ENCODE data around the gene EEF1A2.

EEF1A2 gene

DNA sequence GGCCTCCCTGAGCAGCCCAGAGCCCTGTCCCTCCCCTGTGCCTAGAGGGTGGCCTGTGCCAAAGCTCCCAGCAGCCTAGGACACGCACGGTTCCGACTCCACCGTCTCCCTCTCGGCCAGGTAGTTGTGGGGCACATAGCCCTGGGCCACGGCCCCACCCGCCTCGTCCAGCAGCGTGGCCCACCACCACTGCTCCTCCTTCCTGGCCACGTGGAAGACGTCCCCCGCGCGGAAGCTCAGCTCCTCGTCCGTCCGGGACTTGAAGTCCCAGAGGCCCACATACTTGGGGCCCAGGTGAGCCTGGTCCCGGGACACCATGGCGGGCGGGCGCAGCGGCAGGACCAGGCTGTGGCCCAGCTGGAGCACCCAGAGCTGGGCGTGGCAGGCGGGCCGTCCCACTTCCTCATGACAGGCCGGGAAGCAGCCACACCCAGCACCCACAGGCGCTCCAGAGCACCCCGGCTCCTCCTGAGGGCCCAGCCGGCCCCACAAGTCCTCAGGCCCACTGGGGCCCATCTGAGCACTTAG, 38.2 kb upstream of the EEF1A2 start, which contains the start of gene PTK6:
Gene PTK6, minus strand, starts transcription at position 380 of the 528 bp plus-strand sequence. Its CDS starts 62 bp downstream, at position 318.
- no peak for DNase-seq (ENCODE audit: low read depth)

DNA sequence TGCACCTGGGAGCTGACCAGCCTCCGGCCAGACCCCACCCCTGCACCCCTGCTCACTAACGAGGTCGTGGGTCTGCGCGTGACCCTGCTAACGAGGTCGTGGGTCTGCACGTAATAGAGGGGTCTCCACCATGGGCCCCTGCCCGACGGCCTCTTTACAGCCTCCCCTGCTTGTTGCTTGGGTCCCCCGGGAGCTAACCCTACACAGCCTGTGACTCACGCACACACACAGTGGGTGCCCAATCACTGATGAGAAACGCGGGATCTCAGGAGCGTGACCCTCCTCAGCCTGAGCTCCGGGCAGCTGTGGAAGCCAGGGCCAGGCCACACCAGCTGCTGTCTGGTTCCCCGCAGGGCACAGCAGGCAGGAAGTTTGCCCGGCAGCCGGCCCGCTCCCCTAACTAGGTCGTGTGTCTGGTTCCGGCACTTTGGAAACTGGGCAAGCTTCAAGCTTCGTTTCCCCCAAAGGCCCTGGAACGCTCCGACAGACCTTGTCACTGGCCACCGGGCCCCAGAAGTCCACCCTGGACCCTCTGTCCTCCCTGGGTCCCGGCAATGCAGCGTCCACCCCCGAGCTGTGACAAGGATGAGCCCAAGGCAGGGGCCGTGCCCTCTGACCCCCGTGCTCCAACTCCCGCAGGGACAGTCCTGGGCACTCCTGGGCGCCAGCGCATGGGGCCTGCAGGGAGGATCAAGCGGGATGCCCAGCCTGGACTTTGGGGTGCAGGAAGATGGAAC, 37.5 kb upstream of the EEF1A2 start:
- DNase-seq (ENCODE audit: low read depth) = peak; percentile 15

DNA sequence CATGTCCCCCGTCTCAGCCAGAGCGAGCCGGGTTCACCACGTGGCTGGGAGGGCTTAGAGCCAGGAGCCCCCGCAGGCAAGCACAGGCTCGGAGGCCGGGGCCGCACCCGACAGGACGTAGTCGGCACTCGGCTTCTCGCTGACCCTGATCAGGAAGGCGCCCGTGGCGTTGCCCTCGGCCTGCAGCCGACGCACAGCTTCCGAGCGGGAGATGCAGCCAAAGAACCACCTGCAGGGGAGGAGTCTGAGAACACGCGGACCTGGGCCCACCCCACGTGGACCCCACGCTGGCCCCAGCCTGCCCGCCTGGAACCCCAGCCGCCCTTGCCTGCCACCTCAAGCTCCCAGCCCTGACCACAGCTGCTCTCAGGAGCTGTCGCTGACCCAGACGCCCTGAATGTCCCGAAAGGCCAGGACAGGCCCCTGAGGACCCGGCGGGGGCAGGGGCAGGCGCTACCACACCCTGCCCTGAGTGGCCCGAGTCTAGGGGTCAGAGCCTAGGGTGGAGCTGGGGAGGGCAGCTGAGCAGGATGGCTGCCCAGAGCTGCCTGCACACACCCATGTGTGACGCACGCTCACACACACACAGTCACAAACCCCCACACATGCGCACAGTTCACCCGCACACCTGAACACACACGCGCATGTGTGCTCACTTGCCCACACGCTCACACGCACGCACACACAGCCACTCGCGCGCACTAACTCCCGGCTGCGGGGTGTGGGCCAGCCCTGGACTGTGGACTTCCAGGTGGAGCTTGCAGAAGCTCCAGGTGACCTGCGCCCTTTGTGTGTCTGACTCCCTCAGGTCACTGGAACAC, 36.2 kb upstream of the EEF1A2 start:
- no peak for DNase-seq (ENCODE audit: low read depth)

GRCh38 chr20:63534427-63534830, 35.5 kb upstream of the EEF1A2 start:
- DNase-seq (ENCODE audit: low read depth) = no peak

DNA sequence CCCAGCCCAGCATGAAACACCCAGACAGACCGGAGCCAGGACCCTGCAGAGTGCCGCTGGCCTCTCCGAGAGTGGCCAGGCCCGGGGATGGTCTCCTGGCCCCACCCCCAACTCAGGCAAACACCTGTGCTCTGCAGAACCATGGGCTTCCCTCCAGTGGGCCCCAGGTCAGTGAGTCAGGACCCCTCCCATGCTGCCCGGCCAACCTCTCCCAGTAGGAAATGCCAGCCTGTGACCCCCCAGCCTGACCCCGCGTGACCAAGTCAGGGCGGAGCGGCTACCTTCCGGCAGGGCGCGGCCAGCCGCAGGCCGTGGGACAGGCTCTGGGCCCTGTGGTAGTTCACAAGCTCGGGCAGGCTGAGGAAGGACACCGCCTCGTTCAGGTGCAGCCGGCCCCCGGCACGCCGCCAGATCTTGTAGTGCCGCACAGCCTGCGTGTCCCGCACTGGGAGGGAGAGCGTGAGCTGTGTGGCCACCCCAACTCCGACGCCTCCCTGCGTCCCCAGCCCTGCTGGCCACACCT, 35.0 kb upstream of the EEF1A2 start:
- DNase-seq (ENCODE audit: low read depth) = no peak

DNA sequence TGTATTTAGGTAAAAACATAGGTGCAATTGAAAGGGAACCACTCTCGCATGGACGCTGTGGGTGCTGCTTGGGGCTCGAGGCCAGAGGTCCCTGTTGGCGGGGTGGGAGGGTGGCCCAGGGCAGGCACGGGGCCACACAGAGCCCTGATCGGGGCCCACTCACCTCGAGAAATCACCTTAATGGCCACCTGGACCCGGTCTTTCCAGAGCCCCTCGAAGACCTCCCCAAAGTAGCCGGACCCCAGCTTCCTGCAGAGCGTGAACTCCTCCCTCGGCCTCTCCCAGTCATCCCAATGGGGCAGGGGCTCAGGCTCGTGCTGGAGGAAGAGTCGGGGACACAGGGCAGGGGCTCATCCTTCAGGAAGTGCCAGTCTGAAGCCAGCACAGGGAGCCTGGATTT, 34.5 kb upstream of the EEF1A2 start:
- no peak for DNase-seq (ENCODE audit: low read depth)

DNA sequence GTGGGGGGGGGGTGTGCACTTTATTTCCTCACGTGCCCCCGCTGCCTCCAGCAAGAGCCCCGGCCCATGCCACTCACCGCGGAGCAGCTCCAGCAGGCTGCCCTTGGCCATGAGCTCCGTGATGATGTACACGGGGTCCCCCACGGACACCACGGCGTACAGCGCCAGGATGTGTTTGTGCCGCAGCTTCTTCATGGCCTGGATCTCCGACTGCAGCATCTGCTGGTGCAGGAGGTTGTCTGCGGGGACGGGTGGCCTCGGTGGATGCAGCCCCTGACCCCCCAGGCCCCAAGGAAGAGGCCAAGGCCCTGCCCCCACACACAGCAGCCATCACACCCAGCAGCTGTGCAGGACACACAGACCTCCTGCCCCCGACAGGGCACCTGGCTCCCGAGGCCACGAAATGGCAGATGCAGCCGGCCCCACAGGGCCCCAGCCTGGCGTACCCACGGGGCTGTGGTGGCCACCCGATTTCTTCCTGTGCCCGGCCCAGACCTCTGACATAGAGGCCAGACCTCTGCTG, 33.6 kb upstream of the EEF1A2 start:
- no peak for DNase-seq (ENCODE audit: low read depth)

DNA sequence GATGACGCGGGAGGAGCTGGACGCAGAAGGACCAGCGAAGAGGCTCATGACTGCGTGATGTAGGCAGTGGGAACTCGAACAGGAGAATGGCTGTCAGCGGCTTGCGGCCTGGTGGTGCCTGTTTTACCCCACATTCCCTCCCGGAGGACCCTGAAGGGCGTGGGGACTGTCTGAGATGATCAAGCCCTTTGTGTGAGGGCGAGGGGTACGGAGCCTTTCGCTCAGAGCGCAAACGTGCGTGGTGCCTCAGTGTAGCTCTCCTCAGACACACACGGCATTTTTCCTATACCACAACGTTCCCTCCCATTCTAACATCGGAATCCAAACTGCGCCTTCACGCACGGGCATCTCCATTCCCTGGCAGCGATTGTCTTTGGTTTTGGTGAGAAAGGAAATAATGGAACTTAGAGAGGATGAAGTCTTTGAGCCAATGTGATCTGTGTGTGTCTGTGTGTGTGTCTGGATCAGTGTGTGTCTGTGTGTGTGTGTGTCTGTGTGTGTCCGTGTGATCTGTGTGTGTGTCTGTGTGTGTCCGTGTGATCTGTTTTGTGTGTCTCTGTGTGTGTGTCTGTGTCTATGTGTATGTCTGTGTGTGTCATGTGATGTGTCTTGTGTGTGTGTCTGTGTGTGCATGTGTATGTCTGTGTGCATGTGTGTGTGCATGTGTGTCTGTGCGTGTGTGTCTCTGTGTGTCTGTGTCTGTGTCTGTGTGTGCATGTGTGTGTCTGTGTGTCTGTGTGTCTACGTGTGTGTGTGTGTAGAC, 33.0 kb upstream of the EEF1A2 start:
- no peak for DNase-seq (ENCODE audit: low read depth)

GRCh38 chr20:63530788-63531160, 31.9 kb upstream of the EEF1A2 start:
- DNase-seq (ENCODE audit: low read depth) = no peak

GRCh38 chr20:63529861-63530787, 31.2 kb upstream of the EEF1A2 start:
- no peak for DNase-seq (ENCODE audit: low read depth)

- DNase-seq (ENCODE audit: low read depth) = no peak
Observed at GRCh38 chr20:63529180-63529860, 30.4 kb upstream of the EEF1A2 start.

DNA sequence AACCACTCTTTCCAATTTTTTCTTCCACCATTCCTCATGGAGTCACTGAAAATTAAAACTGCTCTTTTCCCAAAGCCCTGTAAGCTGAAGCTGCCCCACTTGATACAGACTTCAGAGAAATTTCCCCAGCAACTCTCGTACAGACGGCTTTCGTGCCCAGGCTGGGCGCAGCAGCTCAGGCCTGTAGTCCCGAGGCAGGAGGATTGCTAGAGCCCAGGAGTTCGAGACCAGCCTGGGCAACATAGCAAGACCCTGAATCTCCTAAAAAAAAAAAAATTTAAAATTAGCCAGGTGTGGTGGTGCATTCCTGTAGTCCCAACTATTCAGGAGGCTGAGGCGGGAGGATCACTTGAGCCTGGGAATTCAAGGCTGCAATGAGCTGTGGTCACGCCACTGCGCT, 28.3 kb upstream of the EEF1A2 start:
- no peak for DNase-seq (ENCODE audit: low read depth)

GRCh38 chr20:63525971-63526370, 27.1 kb upstream of the EEF1A2 start:
- DNase-seq (ENCODE audit: low read depth) = no peak

DNA sequence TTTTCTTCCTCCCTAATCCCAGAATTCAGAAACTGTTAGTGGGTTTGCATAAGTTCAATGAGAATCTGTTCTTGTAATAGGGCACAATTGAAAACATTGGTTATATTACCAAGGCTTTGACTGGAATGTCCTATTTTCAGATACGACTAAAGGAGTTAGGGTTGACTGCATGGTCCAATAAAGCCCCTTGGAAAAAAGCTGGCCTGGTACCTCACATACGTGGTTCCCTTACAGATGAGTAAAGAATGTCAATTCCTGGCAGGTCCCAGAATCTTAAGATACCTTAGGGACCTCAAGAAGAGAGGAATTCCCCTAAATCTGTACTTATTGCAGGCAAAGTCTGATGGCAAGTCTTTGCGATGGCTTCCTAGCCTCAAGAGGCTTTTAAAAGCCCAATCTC, 26.3 kb upstream of the EEF1A2 start:
- DNase-seq (ENCODE audit: low read depth) = no peak

DNA sequence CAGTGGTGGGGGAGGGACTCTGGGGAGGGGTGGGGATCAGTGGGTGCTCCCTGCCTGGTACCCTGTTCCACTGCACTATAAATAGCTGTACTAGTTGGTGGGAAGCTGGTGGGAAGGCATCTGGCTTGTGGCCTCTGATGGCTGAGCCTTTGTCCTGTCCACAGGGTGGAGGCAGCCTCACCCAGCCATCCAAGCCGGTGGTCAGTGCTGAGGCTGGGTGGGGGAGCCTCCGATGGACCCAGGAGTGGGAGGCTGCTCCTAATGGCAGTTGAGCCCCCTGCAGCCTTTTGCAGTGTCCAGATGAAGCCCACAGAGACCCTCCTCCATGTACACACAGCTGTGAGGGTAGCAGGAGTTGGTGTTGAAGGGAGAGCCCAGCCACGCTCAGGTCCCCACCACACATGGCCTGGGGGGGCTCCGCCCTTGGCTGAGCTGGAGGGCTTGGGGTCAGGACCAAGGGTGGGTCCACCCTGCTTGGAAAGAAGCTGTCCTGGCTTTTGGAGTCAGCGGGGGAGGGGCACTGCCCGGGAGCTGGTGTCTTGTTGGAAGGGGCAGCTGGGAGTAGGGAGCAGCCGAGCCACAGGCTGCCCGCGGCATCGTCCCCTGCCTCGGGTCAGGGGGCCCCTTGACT, 24.2 kb upstream of the EEF1A2 start:
- DNase-seq (ENCODE audit: low read depth) = no peak

DNA sequence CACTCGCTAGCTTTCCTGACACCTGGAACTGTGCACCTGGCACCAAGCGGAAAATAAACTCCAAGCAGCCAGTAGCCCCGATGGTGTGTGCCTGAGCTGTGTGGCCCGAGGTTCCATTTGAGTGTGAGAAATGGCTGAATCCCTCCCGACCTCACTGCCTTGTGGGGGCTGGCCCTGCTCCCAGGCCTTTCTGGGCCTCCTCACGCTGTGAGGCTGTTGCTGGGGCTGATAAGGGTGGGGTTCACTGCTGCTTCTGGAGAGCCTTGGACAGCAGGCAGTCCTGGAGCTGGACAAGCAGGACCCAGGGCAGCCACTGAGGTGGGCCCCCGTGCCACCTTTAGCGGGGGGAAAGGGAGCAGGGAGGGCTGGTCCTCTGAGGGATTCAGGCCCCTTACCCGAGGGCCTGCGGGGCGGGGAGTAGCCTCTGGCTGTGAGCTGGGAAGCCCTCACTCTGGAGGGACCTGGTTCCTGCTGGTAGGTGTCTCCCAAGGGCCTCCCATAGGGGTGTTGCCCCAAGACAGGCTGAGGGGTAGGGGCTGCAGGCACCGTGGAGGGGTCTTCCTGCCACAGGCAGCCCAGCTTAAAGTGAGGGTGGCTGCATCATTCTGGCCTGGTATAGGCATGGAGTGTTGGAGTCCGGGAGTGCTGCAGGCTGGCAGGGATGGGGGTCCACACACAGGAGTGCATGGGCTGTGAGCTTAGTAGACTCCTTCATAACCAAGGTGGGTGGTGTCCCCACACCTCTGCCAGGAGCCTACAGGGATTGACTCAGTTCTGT, 23.4 kb upstream of the EEF1A2 start:
- DNase-seq (ENCODE audit: low read depth) = no peak

- DNase-seq (ENCODE audit: low read depth) = no peak
Observed at GRCh38 chr20:63521602-63522001, 22.7 kb upstream of the EEF1A2 start.

DNA sequence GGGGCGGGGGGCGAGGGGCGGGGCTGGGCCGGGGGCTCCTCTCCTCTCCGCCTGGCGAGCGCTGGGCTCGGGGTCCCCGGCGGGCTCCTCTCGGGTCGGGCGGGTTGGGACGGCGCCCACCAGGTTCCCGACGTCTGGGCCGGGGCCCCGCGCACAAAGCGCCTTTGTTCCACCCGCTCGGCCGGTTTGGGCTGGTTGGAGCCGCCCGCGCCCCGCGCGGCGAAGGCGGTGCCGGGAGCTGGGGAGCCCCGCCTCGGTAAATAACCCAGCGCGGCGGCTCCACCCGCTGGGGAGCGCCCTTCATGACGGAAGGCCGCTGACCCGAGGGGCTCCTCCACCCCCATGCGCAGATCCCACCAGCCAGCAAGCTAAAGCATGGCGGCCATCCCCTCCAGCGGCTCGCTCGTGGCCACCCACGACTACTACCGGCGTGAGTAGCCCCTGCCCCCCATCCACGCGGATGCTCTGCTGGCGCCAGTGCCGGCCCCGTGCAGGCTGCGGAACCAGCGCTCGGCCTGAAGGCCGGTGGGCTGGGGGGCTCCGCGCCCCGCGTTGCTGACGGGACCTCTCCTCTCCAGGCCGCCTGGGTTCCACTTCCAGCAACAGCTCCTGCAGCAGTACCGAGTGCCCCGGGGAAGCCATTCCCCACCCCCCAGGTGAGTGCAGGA, 22.2 kb upstream of the EEF1A2 start:
- DNase-seq (ENCODE audit: low read depth) = no peak
